Brain microvascular endothelial cell (primary cell): Measurements from ENCODE around the gene CYTL1.
A peak's percentile ranks its signal among the peaks of the same experiment; 100 is the strongest.

ENCODE experiments used
- DNase-seq: peaks from one replicate; pipeline ENCODE4 v3.0.0-alpha.2; 2020
- H3K27ac ChIP-seq: fragments of 250-450 bp; sonication (Bioruptor Pico); 2 replicates; pipeline ENCODE4 v1.5.1; 2020; ENCODE audit warnings: mild to moderate bottlenecking, moderate library complexity
- H3K27me3 ChIP-seq: fragments of 250-450 bp; sonication (Bioruptor Pico); replicated peaks from 2 replicates; pipeline ENCODE4 v1.5.1; 2020; ENCODE audit warnings: mild to moderate bottlenecking
- H3K36me3 ChIP-seq: fragments of 250-450 bp; sonication (Bioruptor Pico); replicated peaks from 2 replicates; pipeline ENCODE4 v1.5.1; 2020; ENCODE audit warnings: mild to moderate bottlenecking
- H3K4me3 ChIP-seq: 2 replicates; pipeline ENCODE4 v1.5.1; 2011; ENCODE audit warnings: low read depth, mild to moderate bottlenecking, control low read depth, low read length, moderate library complexity
- in situ Hi-C: cut with HindIII; loops from 2 replicates; pipeline ENCODE4 v1.10.0; 2017; ENCODE audit warnings: low sequenced_read_pairs, low pct_ligation_motif_present
- TF ChIP-seq, protein P1 (sequence below): IDR thresholded peaks from 2 replicates; pipeline ENCODE4 v1.5.1; 2011; ENCODE audit warnings: low read depth, mild to moderate bottlenecking, moderate library complexity, low read length, control low read depth, inconsistent platforms; ENCODE audit errors: missing control alignments

CYTL1 gene

DNA sequence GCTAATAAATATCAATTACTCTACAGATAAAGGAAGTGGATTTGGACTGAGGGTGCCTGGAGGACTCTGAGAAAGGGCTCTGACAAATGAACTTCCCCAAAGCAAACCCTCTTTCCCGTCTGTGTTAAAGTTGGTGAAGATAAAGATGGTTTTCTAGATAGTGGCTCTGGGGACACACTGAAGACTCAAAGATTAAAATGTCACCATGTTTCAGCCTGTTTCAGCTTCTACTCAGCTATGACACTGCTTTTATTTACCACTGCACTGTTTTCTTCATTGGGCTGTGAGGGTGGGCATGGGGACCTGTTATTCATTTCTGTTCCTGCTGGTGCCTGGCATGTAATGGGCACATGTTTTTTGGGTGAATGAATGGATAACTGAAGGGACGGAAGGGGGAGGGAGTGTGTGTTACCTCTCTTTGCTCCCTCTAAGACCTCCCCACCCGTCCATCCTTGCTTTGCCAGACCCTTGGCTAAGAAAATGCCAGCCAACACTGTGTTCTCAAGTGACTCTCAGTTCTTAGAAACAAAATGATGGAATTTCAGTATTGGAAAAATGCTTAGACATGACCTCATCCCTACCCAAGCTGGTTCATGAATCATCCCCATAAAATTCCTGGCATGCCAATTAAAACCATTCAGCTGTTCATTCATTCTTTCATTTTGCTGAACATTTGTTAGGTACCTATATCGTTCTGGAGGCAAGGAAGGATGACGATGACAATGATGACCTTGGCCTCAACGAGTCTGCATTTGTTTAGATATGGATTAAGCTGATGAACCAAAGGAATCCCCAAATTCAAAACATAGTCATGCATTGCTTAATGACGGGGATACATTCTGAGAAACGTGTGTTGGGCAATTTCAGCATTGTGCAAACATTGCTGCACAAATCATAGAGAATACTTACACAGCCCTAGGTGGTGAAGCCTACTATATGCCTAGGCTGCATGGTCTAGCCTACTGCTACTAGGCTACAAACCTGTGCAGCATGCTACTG is 18.6 kb upstream of the CYTL1 start:
- Histone ChIP-seq H3K4me3 (no peak overlapping the region), H3K27me3 (no peaks in the 10 kb centered on the region), H3K36me3 (no peaks in the 10 kb centered on the region), H3K27ac (peak overlapping the region; percentile 22)
- DNase-seq: peak; percentile 84
- TF ChIP-seq, protein P1, sequence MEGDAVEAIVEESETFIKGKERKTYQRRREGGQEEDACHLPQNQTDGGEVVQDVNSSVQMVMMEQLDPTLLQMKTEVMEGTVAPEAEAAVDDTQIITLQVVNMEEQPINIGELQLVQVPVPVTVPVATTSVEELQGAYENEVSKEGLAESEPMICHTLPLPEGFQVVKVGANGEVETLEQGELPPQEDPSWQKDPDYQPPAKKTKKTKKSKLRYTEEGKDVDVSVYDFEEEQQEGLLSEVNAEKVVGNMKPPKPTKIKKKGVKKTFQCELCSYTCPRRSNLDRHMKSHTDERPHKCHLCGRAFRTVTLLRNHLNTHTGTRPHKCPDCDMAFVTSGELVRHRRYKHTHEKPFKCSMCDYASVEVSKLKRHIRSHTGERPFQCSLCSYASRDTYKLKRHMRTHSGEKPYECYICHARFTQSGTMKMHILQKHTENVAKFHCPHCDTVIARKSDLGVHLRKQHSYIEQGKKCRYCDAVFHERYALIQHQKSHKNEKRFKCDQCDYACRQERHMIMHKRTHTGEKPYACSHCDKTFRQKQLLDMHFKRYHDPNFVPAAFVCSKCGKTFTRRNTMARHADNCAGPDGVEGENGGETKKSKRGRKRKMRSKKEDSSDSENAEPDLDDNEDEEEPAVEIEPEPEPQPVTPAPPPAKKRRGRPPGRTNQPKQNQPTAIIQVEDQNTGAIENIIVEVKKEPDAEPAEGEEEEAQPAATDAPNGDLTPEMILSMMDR: no peak
- in situ Hi-C loops: no loop called here

DNA sequence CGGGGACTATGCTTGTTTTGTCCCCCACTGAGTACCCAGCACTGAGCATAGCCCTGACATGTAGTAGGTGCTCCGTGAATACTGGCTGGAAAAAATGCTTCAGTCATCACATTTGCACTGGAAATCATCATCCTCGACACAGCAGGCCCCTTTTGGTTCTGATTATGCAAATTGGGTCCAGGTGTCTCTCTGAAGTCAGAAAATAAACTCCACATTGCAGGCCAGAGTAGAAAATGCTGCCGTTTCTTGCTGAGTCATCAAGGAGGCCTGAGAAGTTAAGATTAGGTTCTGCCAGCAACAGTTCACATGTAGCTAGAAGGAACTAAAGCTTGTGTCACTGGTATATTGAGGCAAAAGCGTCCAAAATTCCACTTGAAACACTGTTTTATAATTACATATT is 17.0 kb upstream of the CYTL1 start:
- Histone ChIP-seq H3K27ac (no peak overlapping the region), H3K4me3 (no peak overlapping the region), H3K27me3 (no peaks in the 10 kb centered on the region), H3K36me3 (no peaks in the 10 kb centered on the region)
- TF ChIP-seq, protein P1: no peak
- in situ Hi-C loops: no loop called here
- DNase-seq: peak; percentile 32

DNA sequence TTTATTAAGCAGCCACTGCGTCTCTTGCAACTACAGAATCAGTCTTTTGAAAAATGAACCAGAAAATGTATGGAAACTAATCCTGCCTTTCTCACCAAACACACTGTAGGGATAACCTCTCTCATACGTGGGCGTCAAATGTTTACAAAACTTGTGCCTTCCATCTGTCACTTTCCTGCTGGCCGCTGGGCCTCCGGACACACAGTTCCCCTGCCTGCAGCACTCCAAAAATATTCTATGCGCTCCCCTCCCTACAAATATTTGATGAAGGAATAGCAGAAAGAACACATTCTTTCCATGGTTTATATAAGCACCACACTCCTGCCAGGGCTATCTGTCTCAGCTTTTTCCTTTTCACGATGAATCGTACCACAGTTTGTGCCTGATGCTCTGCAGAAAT is 14.9 kb upstream of the CYTL1 start:
- no peaks in the 10 kb centered on the region for H3K27me3 ChIP-seq
- H3K4me3 ChIP-seq: no peak overlapping the region
- no peaks in the 10 kb centered on the region for H3K36me3 ChIP-seq
- DNase-seq: no peak
- no peak overlapping the region for H3K27ac ChIP-seq
- in situ Hi-C loops: no loop called here
- TF ChIP-seq, protein P1: no peak

DNA sequence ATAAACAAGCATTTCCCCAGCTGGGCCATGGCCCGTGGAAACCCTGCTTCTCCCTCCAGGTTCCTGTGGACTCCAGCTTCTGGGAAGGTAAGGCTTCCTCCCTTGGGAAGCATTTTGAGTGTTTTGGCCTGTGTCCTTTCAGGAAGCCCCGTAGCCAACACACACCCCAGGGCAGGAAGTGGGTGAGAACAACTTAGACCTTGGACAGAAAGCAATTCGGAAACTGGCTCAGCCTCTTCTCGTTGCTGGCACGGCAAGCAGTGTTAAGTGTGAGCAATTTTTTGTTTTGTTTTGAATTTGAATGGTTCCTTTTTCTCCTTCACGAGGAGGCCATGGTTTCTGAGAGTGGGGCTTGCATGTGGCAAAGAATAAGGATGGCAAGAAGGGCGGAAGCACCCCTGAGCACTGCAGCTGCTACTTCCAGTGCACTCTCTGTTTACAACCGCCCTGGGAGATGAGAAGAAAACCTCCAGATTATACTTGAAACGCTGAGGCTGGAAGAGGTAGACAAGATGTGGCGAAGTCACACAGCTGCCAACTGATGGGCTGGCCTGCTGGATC is 14.1 kb upstream of the CYTL1 start:
- TF ChIP-seq, protein P1: no peak
- DNase-seq: no peak
- in situ Hi-C loops: no loop called here
- Histone ChIP-seq H3K36me3 (no peaks in the 10 kb centered on the region), H3K27ac (no peak overlapping the region), H3K4me3 (no peak overlapping the region), H3K27me3 (no peaks in the 10 kb centered on the region)

DNA sequence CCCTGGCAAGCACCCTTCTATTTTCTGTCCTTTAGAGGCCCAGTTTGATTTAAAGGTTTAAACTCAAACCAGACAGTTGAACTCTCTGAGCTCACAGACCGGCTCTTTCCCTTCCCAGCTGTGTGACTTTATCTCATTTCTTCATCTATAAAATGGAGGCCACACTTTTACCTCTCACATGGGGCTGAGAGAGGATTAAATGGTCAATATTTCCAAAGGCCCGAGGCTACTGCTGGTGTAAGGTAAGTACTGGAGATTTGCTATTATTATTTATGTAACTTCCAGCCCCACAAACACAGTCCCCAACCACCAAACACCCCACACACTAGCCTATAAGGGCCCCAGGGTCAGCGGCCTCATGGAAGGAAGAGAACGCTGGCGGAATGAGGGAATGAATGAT is 13.6 kb upstream of the CYTL1 start:
- Histone ChIP-seq H3K36me3 (no peaks in the 10 kb centered on the region), H3K27me3 (no peaks in the 10 kb centered on the region), H3K4me3 (no peak overlapping the region), H3K27ac (no peak overlapping the region)
- no peak for DNase-seq
- in situ Hi-C loops: no loop called here
- TF ChIP-seq, protein P1: no peak

DNA sequence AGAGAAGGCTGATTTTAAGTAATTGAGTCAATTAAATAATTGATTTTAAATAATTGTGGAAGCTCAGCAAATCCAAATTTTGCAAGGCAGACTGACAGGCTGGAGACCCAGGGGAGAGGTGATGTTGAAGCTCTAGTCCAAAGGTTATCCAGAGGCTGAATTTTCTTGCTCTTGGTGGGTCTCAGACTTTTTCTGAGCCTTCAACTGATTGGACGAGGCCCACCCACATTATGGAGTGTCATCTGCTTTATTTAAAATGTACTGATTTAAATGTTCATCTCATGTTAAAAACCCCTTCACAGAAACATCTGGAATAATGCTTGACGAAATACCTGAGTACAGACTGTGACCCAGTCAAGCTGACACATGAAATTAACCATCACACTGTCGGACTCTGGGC is 11.7 kb upstream of the CYTL1 start:
- Histone ChIP-seq H3K27me3 (no peaks in the 10 kb centered on the region), H3K27ac (no peak overlapping the region)

More for the DNA sequence above, 11.7 kb upstream of the CYTL1 start:
- no peak overlapping the region for H3K4me3 ChIP-seq
- H3K36me3 ChIP-seq: no peaks in the 10 kb centered on the region
- DNase-seq: no peak
- in situ Hi-C loops: no loop called here
- TF ChIP-seq, protein P1: no peak
